Hepatocyte (in vitro differentiated cells): Measurements from ENCODE around the gene SH3RF3.

Experiments used
- EZH2 ChIP-seq: fragments of 200-600 bp; sonication (generic); IDR thresholded peaks from 2 replicates; pipeline ENCODE4 v1.6.1; 2016; ENCODE audit warnings: antibody characterized with exemption, mild to moderate bottlenecking, borderline replicate concordance
- TF ChIP-seq, protein P1 (sequence below): fragments of 200-600 bp; sonication (generic); IDR thresholded peaks from 2 replicates; pipeline ENCODE4 v1.5.1; 2016; ENCODE audit warnings: antibody characterized with exemption, mild to moderate bottlenecking; ENCODE audit not compliant: poor library complexity

DNA sequence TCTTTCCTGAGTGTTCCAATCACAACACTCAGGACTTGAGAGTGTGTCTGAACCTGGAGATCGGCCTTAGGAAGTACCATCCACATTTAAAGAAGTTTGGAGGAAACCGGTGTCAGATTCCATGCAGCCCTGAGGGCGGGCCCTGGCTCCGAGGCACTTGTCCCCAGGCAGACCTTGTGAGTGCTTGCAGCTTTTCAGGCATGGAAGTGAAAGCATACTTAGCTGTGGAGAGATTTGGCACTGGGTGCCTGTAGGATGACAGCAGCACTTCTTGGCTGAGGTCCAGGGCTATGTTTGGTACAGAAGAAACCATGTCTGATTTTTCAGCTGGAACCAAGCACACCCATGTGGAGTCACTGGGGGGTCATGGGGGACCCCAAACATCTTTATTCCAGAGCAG is 253.9 kb downstream of the SH3RF3 start:
- TF ChIP-seq, protein P1, sequence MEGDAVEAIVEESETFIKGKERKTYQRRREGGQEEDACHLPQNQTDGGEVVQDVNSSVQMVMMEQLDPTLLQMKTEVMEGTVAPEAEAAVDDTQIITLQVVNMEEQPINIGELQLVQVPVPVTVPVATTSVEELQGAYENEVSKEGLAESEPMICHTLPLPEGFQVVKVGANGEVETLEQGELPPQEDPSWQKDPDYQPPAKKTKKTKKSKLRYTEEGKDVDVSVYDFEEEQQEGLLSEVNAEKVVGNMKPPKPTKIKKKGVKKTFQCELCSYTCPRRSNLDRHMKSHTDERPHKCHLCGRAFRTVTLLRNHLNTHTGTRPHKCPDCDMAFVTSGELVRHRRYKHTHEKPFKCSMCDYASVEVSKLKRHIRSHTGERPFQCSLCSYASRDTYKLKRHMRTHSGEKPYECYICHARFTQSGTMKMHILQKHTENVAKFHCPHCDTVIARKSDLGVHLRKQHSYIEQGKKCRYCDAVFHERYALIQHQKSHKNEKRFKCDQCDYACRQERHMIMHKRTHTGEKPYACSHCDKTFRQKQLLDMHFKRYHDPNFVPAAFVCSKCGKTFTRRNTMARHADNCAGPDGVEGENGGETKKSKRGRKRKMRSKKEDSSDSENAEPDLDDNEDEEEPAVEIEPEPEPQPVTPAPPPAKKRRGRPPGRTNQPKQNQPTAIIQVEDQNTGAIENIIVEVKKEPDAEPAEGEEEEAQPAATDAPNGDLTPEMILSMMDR: no peak
- no peak for TF ChIP-seq EZH2
